Neural progenitor cell (in vitro differentiated cells): Measurements from ENCODE around the gene DBP. TPM values are rescaled to one million over a fixed set of nuclear protein-coding genes. Genes with fewer than 3 reads are reported as not detected.

Experiments used
- DNase-seq: peaks from one replicate; pipeline ENCODE4 v3.0.0-alpha.2; 2016; ENCODE audit warnings: low spot score
- H2AFZ ChIP-seq: fragments of 200-600 bp; sonication (generic); replicated peaks from 2 replicates; pipeline ENCODE4 v1.6.1; 2016; ENCODE audit warnings: antibody characterized with exemption
- H3F3A ChIP-seq: fragments of 200-600 bp; sonication (generic); 2 replicates; pipeline ENCODE4 v1.6.1; 2016; ENCODE audit warnings: antibody characterized with exemption, low read depth
- H3K27ac ChIP-seq: fragments of 200-600 bp; sonication (generic); 2 replicates; pipeline ENCODE4 v1.5.1; 2016; ENCODE audit warnings: mild to moderate bottlenecking
- H3K27me3 ChIP-seq: fragments of 200-600 bp; sonication (generic); 2 replicates; pipeline ENCODE4 v1.6.1; 2016; ENCODE audit warnings: mild to moderate bottlenecking, moderate library complexity
- H3K36me3 ChIP-seq: fragments of 200-600 bp; sonication (generic); 2 replicates; pipeline ENCODE4 v1.5.1; 2016
- H3K4me1 ChIP-seq: fragments of 200-600 bp; sonication (generic); 2 replicates; pipeline ENCODE4 v1.6.1; 2016; ENCODE audit warnings: mixed run types
- H3K4me2 ChIP-seq: fragments of 200-600 bp; sonication (generic); 2 replicates; pipeline ENCODE4 v1.6.1; 2016
- H3K4me3 ChIP-seq: fragments of 200-600 bp; sonication (generic); 2 replicates; pipeline ENCODE4 v1.5.1; 2016
- H3K79me2 ChIP-seq: fragments of 200-600 bp; sonication (generic); 2 replicates; pipeline ENCODE4 v1.6.1; 2016; ENCODE audit warnings: low read depth
- H3K9ac ChIP-seq: fragments of 200-600 bp; sonication (generic); 2 replicates; pipeline ENCODE4 v1.6.1; 2016
- H3K9me3 ChIP-seq: fragments of 200-600 bp; sonication (generic); 2 replicates; pipeline ENCODE4 v1.5.1; 2016; ENCODE audit warnings: low read depth
- H4K20me1 ChIP-seq: fragments of 200-600 bp; sonication (generic); 2 replicates; pipeline ENCODE4 v1.6.1; 2016; ENCODE audit warnings: low read depth
- H3K27ac Mint-ChIP-seq: 3 replicates; pipeline ENCODE4 v1.8.0; 2021; ENCODE audit warnings: mixed read lengths
- H3K27me3 Mint-ChIP-seq: 2 replicates; pipeline ENCODE4 v1.8.0; 2022; ENCODE audit warnings: low read depth, mild to moderate bottlenecking, inconsistent platforms, moderate library complexity, mixed read lengths; ENCODE audit not compliant: insufficient read depth
- H3K36me3 Mint-ChIP-seq: 3 replicates; pipeline ENCODE4 v1.8.0; 2021; ENCODE audit warnings: mixed read lengths
- H3K4me1 Mint-ChIP-seq: 3 replicates; pipeline ENCODE4 v1.8.0; 2021; ENCODE audit warnings: mixed read lengths
- H3K4me3 Mint-ChIP-seq: 3 replicates; pipeline ENCODE4 v1.8.0; 2021; ENCODE audit warnings: mild to moderate bottlenecking, moderate library complexity, mixed read lengths
- H3K9me3 Mint-ChIP-seq: 3 replicates; pipeline ENCODE4 v1.8.0; 2020; ENCODE audit warnings: mixed read lengths
- CTCF ChIP-seq: fragments of 200-600 bp; sonication (generic); IDR thresholded peaks from 2 replicates; pipeline ENCODE4 v1.5.1; 2017; ENCODE audit warnings: antibody characterized with exemption, mild to moderate bottlenecking
- EZH2 ChIP-seq: fragments of 200-600 bp; sonication (generic); IDR thresholded peaks from 2 replicates; pipeline ENCODE4 v1.6.1; 2017; ENCODE audit warnings: antibody characterized with exemption, mild to moderate bottlenecking, moderate library complexity
- EZH2phosphoT487 ChIP-seq: fragments of 200-600 bp; sonication (generic); IDR thresholded peaks from 2 replicates; pipeline ENCODE4 v1.6.1; 2017; ENCODE audit warnings: antibody characterized with exemption
- total RNA-seq: library from RNA; depleted of rRNA; stranded (reverse); fragments of >200 nt; gene quantifications from 2 replicates; pipeline ENCODE4 v1.2.3, GENCODE V29; 2015; ENCODE audit warnings: low replicate concordance

The DBP gene
- total RNA-seq, 1 donor from 2014 or later: 7.4 TPM

- H3K9me3 Mint-ChIP-seq: peaks cover 4% of the 10 kb centered on the region
- no peak overlapping the region for H3K27ac Mint-ChIP-seq
- H3K27me3 Mint-ChIP-seq: peaks cover 5% of the 10 kb centered on the region
- H3K27me3 ChIP-seq: no peaks in the 10 kb centered on the region
- H2AFZ ChIP-seq: no peak overlapping the region
- no peaks in the 10 kb centered on the region for H3K9me3 ChIP-seq
- H4K20me1 ChIP-seq: no peaks in the 10 kb centered on the region
- no peak overlapping the region for H3K27ac ChIP-seq
- no peaks in the 10 kb centered on the region for H3K79me2 ChIP-seq
- H3K36me3 ChIP-seq: no peaks in the 10 kb centered on the region
- no peak for DNase-seq
- peaks cover 2% of the 10 kb centered on the region for H3F3A ChIP-seq
- peaks cover 15% of the 10 kb centered on the region for H3K4me1 Mint-ChIP-seq
- no peak overlapping the region for H3K4me3 Mint-ChIP-seq
- H3K36me3 Mint-ChIP-seq: no peaks in the 10 kb centered on the region
- no peak overlapping the region for H3K4me2 ChIP-seq
- no peak overlapping the region for H3K9ac ChIP-seq
- no peak for TF ChIP-seq CTCF
- TF ChIP-seq EZH2phosphoT487: no peak
- no peak for TF ChIP-seq EZH2
- H3K4me1 ChIP-seq: no peaks in the 10 kb centered on the region
- no peak overlapping the region for H3K4me3 ChIP-seq
Observed at GRCh38 chr19:48685583-48685982, 48.4 kb upstream of the DBP start.

- Mint-ChIP-seq H3K9me3 (peaks cover 4% of the 10 kb centered on the region), H3K4me1 (peaks cover 15% of the 10 kb centered on the region), H3K4me3 (no peak overlapping the region), H3K27ac (no peak overlapping the region), H3K36me3 (no peaks in the 10 kb centered on the region), H3K27me3 (peaks cover 5% of the 10 kb centered on the region)
- H3K9me3 ChIP-seq: no peaks in the 10 kb centered on the region
- no peaks in the 10 kb centered on the region for H3K4me1 ChIP-seq
- H3F3A ChIP-seq: peaks cover 2% of the 10 kb centered on the region
- H3K27me3 ChIP-seq: no peaks in the 10 kb centered on the region
- no peaks in the 10 kb centered on the region for H4K20me1 ChIP-seq
- no peak overlapping the region for H3K9ac ChIP-seq
- no peak overlapping the region for H2AFZ ChIP-seq
- H3K79me2 ChIP-seq: no peaks in the 10 kb centered on the region
- H3K4me2 ChIP-seq: no peak overlapping the region
- TF ChIP-seq CTCF: no peak
- no peak overlapping the region for H3K27ac ChIP-seq
- no peak overlapping the region for H3K4me3 ChIP-seq
- no peaks in the 10 kb centered on the region for H3K36me3 ChIP-seq
- DNase-seq: no peak
Observed at GRCh38 chr19:48683349-48683748, 46.2 kb upstream of the DBP start.

GRCh38 chr19:48681127-48681470, 43.9 kb upstream of the DBP start:
- Mint-ChIP-seq H3K27me3 (peaks cover 2% of the 10 kb centered on the region), H3K9me3 (no peaks in the 10 kb centered on the region), H3K4me1 (peaks cover 13% of the 10 kb centered on the region), H3K4me3 (no peak overlapping the region), H3K27ac (no peak overlapping the region), H3K36me3 (no peaks in the 10 kb centered on the region)
- no peak overlapping the region for H3K4me3 ChIP-seq
- no peak overlapping the region for H2AFZ ChIP-seq
- H3K4me1 ChIP-seq: no peaks in the 10 kb centered on the region
- H3K9me3 ChIP-seq: no peaks in the 10 kb centered on the region
- H3K36me3 ChIP-seq: no peaks in the 10 kb centered on the region
- no peak for DNase-seq
- peaks cover 2% of the 10 kb centered on the region for H3F3A ChIP-seq
- no peaks in the 10 kb centered on the region for H4K20me1 ChIP-seq
- H3K27ac ChIP-seq: no peak overlapping the region
- TF ChIP-seq EZH2phosphoT487 (no peak), EZH2 (no peak), CTCF (no peak)
- H3K9ac ChIP-seq: no peak overlapping the region
- no peaks in the 10 kb centered on the region for H3K27me3 ChIP-seq
- H3K79me2 ChIP-seq: no peaks in the 10 kb centered on the region
- H3K4me2 ChIP-seq: no peak overlapping the region
